WTC11 (cell line): ENCODE results near the gene TNFAIP8L3. TPM values are rescaled to one million over a fixed set of nuclear protein-coding genes. Genes with fewer than 3 reads are reported as not detected.

Experiments
- ATAC-seq: fragments of 200-7000 bp; cut with Tn5 transposase; 2 replicates; pipeline ENCODE4 v1.10.0; 2021; ENCODE audit warnings: mild to moderate bottlenecking, moderate library complexity
- CTCF ChIA-PET: fragments of 300-600 bp; sonication (Branson Sonifier 250); formaldehyde crosslinking; loops from one replicate; lab custom pipeline; 2021; ENCODE audit warnings: antibody characterized with exemption; lab: Charles Lee
- POLR2A ChIA-PET: fragments of 350-600 bp; sonication (Branson Sonifier 250); formaldehyde crosslinking; loops from one replicate; lab custom pipeline; 2021; ENCODE audit warnings: antibody characterized with exemption; lab: Charles Lee
- DNase-seq: peaks from one replicate; pipeline ENCODE4 v3.0.0; 2021; ENCODE audit warnings: low spot score
- H3K27ac Mint-ChIP-seq: 2 replicates; pipeline ENCODE4 v1.8.0; 2021; ENCODE audit warnings: mixed read lengths
- H3K27me3 Mint-ChIP-seq: 2 replicates; pipeline ENCODE4 v1.8.0; 2021; ENCODE audit warnings: low read depth, mild to moderate bottlenecking, moderate library complexity, mixed read lengths
- H3K36me3 Mint-ChIP-seq: 2 replicates; pipeline ENCODE4 v1.8.0; 2021; ENCODE audit warnings: mixed read lengths
- H3K4me1 Mint-ChIP-seq: 2 replicates; pipeline ENCODE4 v1.8.0; 2022; ENCODE audit warnings: mixed read lengths
- H3K4me3 Mint-ChIP-seq: 2 replicates; pipeline ENCODE4 v1.8.0; 2021; ENCODE audit warnings: mild to moderate bottlenecking, moderate library complexity, mixed read lengths
- H3K9me3 Mint-ChIP-seq: 2 replicates; pipeline ENCODE4 v1.8.0; 2021; ENCODE audit warnings: mixed read lengths
- ELF4 ChIP-seq: sonication (generic); formaldehyde crosslinking; IDR thresholded peaks from 2 replicates; pipeline ENCODE4 v1.8.1; 2022; ENCODE audit warnings: low read depth, mild to moderate bottlenecking, moderate library complexity, missing genetic modification reagents
- FOXK1 ChIP-seq: sonication (generic); formaldehyde crosslinking; IDR thresholded peaks from 2 replicates; pipeline ENCODE4 v1.8.0; 2022; ENCODE audit warnings: mild to moderate bottlenecking, moderate library complexity, missing genetic modification reagents
- GTF2I ChIP-seq: fragments of 250-450 bp; sonication (Bioruptor Pico); conservative IDR thresholded peaks from 2 replicates; pipeline ENCODE4 v1.4.0; 2021; ENCODE audit warnings: mild to moderate bottlenecking
- JUN ChIP-seq: sonication (generic); formaldehyde crosslinking; IDR thresholded peaks from 2 replicates; pipeline ENCODE4 v1.8.0; 2023; ENCODE audit warnings: mild to moderate bottlenecking, missing genetic modification reagents
- KAT7 ChIP-seq: sonication (generic); formaldehyde crosslinking; IDR thresholded peaks from 2 replicates; pipeline ENCODE4 v1.8.1; 2023; ENCODE audit warnings: missing genetic modification reagents, mild to moderate bottlenecking, borderline replicate concordance
- NR2C2 ChIP-seq: sonication (generic); formaldehyde crosslinking; IDR thresholded peaks from 2 replicates; pipeline ENCODE4 v1.8.0; 2022; ENCODE audit warnings: mild to moderate bottlenecking, missing genetic modification reagents
- OVOL2 ChIP-seq: fragments of 250-450 bp; sonication (Bioruptor Pico); IDR thresholded peaks from 2 replicates; pipeline ENCODE4 v1.9.0; 2021; ENCODE audit warnings: mild to moderate bottlenecking, borderline replicate concordance
- RELA ChIP-seq: sonication (generic); formaldehyde crosslinking; IDR thresholded peaks from 2 replicates; pipeline ENCODE4 v1.8.1; 2022; ENCODE audit warnings: missing genetic modification reagents, mild to moderate bottlenecking, borderline replicate concordance
- SP1 ChIP-seq: sonication (generic); formaldehyde crosslinking; conservative IDR thresholded peaks from 2 replicates; pipeline ENCODE4 v1.8.1; 2022; ENCODE audit warnings: missing genetic modification reagents
- ZNF232 ChIP-seq: sonication (generic); formaldehyde crosslinking; IDR thresholded peaks from 2 replicates; pipeline ENCODE4 v1.8.0; 2022; ENCODE audit warnings: mild to moderate bottlenecking, missing genetic modification reagents
- ZNF317 ChIP-seq: sonication (generic); formaldehyde crosslinking; IDR thresholded peaks from 2 replicates; pipeline ENCODE4 v1.8.1; 2023; ENCODE audit warnings: low read depth, mild to moderate bottlenecking, moderate library complexity, missing genetic modification reagents, borderline replicate concordance
- ZNF396 ChIP-seq: fragments of 250-450 bp; sonication (Bioruptor Pico); IDR thresholded peaks from 2 replicates; pipeline ENCODE4 v1.8.0; 2021; ENCODE audit warnings: mild to moderate bottlenecking, moderate library complexity, borderline replicate concordance
- total RNA-seq: library from RNA; stranded (reverse); gene quantifications from 3 replicates; pipeline ENCODE4 v1.2.3, GENCODE V29; 2021
- TF ChIP-seq, protein P1 (sequence below): sonication (generic); formaldehyde crosslinking; IDR thresholded peaks from 2 replicates; pipeline ENCODE4 v1.8.0; 2023; ENCODE audit warnings: mild to moderate bottlenecking, missing genetic modification reagents
- TF ChIP-seq, protein P2 (sequence below): sonication (generic); formaldehyde crosslinking; IDR thresholded peaks from 2 replicates; pipeline ENCODE4 v1.8.1; 2023; ENCODE audit warnings: mild to moderate bottlenecking, missing genetic modification reagents
- TF ChIP-seq, protein P3 (sequence below): fragments of 250-450 bp; sonication (Bioruptor Pico); IDR thresholded peaks from 2 replicates; pipeline ENCODE4 v1.9.0; 2021; ENCODE audit warnings: mild to moderate bottlenecking
- TF ChIP-seq, protein P4 (sequence below): sonication (generic); formaldehyde crosslinking; IDR thresholded peaks from 2 replicates; pipeline ENCODE4 v1.8.1; 2023; ENCODE audit warnings: mild to moderate bottlenecking, missing genetic modification reagents, moderate library complexity
- TF ChIP-seq, protein P5 (sequence below): sonication (generic); formaldehyde crosslinking; IDR thresholded peaks from 2 replicates; pipeline ENCODE4 v1.8.1; 2022; ENCODE audit warnings: mild to moderate bottlenecking, moderate library complexity, missing genetic modification reagents
- TF ChIP-seq, protein P6 (sequence below): sonication (generic); formaldehyde crosslinking; IDR thresholded peaks from 2 replicates; pipeline ENCODE4 v1.8.0; 2022; ENCODE audit warnings: mild to moderate bottlenecking, missing genetic modification reagents
- TF ChIP-seq, protein P7 (sequence below): fragments of 250-450 bp; sonication (Bioruptor Pico); IDR thresholded peaks from 2 replicates; pipeline ENCODE4 v1.9.0; 2021; ENCODE audit warnings: moderate library complexity, mild to moderate bottlenecking, inconsistent platforms, borderline replicate concordance

The TNFAIP8L3 gene
- total RNA-seq, 1 experiment from 2014 or later = 0.39 TPM

DNA sequence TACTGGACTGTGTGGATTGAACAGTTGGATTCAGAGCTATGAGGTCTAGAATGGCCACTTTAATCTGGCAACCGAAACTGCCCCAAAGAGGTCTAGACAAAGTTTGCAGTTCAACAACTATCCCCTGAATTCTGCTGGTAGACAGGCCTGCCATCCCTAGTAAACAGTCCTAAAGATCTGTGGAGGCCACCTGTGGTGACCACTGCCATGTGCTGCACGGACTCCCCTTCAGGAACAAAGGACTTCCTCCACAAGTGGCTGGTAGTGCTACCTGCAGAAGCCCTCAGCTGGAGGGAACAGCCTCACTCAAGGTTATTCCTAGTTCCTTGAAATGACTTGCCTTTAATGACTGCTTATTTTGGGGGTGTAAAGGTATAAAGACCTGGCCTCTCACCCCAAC lies 6.1 kb downstream of the TNFAIP8L3 start:
- POLR2A ChIA-PET = no interaction called here
- H3K4me1 Mint-ChIP-seq = peaks cover 42% of the 10 kb centered on the region

DNA sequence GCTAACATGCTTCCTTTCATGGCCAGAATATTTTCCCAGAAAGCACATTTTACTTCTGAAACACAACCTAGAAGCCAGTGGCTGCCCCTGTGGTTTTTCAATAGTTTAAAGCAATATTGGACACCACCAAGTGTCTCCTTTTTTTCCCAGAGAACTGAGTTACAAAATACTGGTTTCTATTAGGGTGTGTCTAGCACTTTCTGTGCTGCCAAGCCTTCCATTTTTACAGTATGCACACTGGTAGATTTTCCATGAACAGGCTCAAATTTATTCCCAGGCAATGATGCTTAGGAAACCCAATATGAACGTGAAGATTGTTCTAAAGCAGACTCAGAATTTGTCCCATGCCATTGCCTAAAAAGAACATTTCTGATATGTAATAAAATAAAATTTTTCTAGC lies 7.2 kb downstream of the TNFAIP8L3 start:
- no peak for DNase-seq
- Mint-ChIP-seq H3K27ac (no peak overlapping the region), H3K36me3 (peaks cover 4% of the 10 kb centered on the region; the same call in 1 of the 2 replicates), H3K4me3 (no peak overlapping the region), H3K27me3 (peaks cover 33% of the 10 kb centered on the region), H3K4me1 (peaks cover 44% of the 10 kb centered on the region), H3K9me3 (no peaks in the 10 kb centered on the region)
- ChIA-PET POLR2A (no interaction called here), CTCF (no interaction called here)
- no peak for ATAC-seq
- TF ChIP-seq SP1 (CRISPR knock-in tag) (no peak), ZNF232 (CRISPR knock-in tag) (no peak), JUN (no peak), NR2C2 (CRISPR knock-in tag) (no peak)
- TF ChIP-seq, protein P1, sequence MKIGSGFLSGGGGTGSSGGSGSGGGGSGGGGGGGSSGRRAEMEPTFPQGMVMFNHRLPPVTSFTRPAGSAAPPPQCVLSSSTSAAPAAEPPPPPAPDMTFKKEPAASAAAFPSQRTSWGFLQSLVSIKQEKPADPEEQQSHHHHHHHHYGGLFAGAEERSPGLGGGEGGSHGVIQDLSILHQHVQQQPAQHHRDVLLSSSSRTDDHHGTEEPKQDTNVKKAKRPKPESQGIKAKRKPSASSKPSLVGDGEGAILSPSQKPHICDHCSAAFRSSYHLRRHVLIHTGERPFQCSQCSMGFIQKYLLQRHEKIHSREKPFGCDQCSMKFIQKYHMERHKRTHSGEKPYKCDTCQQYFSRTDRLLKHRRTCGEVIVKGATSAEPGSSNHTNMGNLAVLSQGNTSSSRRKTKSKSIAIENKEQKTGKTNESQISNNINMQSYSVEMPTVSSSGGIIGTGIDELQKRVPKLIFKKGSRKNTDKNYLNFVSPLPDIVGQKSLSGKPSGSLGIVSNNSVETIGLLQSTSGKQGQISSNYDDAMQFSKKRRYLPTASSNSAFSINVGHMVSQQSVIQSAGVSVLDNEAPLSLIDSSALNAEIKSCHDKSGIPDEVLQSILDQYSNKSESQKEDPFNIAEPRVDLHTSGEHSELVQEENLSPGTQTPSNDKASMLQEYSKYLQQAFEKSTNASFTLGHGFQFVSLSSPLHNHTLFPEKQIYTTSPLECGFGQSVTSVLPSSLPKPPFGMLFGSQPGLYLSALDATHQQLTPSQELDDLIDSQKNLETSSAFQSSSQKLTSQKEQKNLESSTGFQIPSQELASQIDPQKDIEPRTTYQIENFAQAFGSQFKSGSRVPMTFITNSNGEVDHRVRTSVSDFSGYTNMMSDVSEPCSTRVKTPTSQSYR = no peak
- TF ChIP-seq, protein P2, sequence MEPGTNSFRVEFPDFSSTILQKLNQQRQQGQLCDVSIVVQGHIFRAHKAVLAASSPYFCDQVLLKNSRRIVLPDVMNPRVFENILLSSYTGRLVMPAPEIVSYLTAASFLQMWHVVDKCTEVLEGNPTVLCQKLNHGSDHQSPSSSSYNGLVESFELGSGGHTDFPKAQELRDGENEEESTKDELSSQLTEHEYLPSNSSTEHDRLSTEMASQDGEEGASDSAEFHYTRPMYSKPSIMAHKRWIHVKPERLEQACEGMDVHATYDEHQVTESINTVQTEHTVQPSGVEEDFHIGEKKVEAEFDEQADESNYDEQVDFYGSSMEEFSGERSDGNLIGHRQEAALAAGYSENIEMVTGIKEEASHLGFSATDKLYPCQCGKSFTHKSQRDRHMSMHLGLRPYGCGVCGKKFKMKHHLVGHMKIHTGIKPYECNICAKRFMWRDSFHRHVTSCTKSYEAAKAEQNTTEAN (CRISPR knock-in tag) = no peak
- TF ChIP-seq, protein P3, sequence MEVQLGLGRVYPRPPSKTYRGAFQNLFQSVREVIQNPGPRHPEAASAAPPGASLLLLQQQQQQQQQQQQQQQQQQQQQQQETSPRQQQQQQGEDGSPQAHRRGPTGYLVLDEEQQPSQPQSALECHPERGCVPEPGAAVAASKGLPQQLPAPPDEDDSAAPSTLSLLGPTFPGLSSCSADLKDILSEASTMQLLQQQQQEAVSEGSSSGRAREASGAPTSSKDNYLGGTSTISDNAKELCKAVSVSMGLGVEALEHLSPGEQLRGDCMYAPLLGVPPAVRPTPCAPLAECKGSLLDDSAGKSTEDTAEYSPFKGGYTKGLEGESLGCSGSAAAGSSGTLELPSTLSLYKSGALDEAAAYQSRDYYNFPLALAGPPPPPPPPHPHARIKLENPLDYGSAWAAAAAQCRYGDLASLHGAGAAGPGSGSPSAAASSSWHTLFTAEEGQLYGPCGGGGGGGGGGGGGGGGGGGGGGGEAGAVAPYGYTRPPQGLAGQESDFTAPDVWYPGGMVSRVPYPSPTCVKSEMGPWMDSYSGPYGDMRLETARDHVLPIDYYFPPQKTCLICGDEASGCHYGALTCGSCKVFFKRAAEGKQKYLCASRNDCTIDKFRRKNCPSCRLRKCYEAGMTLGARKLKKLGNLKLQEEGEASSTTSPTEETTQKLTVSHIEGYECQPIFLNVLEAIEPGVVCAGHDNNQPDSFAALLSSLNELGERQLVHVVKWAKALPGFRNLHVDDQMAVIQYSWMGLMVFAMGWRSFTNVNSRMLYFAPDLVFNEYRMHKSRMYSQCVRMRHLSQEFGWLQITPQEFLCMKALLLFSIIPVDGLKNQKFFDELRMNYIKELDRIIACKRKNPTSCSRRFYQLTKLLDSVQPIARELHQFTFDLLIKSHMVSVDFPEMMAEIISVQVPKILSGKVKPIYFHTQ = no peak

More for the DNA sequence above, 6.1 kb downstream of the TNFAIP8L3 start:
- Mint-ChIP-seq H3K4me3 (no peak overlapping the region), H3K27ac (no peak overlapping the region), H3K9me3 (no peaks in the 10 kb centered on the region), H3K27me3 (peaks cover 44% of the 10 kb centered on the region), H3K36me3 (peaks cover 4% of the 10 kb centered on the region; the same call in 1 of the 2 replicates)
- TF ChIP-seq, protein P4, sequence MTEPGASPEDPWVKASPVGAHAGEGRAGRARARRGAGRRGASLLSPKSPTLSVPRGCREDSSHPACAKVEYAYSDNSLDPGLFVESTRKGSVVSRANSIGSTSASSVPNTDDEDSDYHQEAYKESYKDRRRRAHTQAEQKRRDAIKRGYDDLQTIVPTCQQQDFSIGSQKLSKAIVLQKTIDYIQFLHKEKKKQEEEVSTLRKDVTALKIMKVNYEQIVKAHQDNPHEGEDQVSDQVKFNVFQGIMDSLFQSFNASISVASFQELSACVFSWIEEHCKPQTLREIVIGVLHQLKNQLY = no peak
- TF ChIP-seq ZNF396 (CRISPR knock-in tag) (no peak), ZNF317 (CRISPR knock-in tag) (no peak), OVOL2 (no peak), FOXK1 (CRISPR knock-in tag) (no peak), KAT7 (CRISPR knock-in tag) (no peak), RELA (CRISPR knock-in tag) (no peak), ELF4 (no peak), JUN (no peak), GTF2I (CRISPR knock-in tag) (no peak)
- TF ChIP-seq, protein P5, sequence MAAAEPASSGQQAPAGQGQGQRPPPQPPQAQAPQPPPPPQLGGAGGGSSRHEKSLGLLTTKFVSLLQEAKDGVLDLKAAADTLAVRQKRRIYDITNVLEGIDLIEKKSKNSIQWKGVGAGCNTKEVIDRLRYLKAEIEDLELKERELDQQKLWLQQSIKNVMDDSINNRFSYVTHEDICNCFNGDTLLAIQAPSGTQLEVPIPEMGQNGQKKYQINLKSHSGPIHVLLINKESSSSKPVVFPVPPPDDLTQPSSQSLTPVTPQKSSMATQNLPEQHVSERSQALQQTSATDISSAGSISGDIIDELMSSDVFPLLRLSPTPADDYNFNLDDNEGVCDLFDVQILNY = no peak
- TF ChIP-seq, protein P6, sequence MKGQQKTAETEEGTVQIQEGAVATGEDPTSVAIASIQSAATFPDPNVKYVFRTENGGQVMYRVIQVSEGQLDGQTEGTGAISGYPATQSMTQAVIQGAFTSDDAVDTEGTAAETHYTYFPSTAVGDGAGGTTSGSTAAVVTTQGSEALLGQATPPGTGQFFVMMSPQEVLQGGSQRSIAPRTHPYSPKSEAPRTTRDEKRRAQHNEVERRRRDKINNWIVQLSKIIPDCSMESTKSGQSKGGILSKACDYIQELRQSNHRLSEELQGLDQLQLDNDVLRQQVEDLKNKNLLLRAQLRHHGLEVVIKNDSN (CRISPR knock-in tag) = no peak
- TF ChIP-seq, protein P3 = no peak
- TF ChIP-seq, protein P7, sequence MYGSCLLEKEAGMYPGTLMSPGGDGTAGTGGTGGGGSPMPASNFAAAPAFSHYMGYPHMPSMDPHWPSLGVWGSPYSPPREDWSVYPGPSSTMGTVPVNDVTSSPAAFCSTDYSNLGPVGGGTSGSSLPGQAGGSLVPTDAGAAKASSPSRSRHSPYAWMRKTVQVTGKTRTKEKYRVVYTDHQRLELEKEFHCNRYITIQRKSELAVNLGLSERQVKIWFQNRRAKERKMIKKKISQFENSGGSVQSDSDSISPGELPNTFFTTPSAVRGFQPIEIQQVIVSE (CRISPR knock-in tag) = no peak
- TF ChIP-seq, protein P2 (CRISPR knock-in tag) = no peak
- CTCF ChIA-PET = interaction anchor here (0.9 kb wide), 1 partner anchor 44 kb away, joined by 5 read pairs; no protein-coding TSS in a partner anchor
- ATAC-seq (peak; percentile 46), DNase-seq (no peak)
